Measurements from ENCODE around the gene ITFG1. TPM values are rescaled to one million over a fixed set of nuclear protein-coding genes. Genes with fewer than 3 reads are reported as not detected.

The ITFG1 gene
- total and polyA plus RNA-seq, 9 of the 15 experiments (the other 6 are each of a cell fraction or from before 2014, with no cell fraction given), result 17.1 to 83.5 (median 35.8) TPM

DNA sequence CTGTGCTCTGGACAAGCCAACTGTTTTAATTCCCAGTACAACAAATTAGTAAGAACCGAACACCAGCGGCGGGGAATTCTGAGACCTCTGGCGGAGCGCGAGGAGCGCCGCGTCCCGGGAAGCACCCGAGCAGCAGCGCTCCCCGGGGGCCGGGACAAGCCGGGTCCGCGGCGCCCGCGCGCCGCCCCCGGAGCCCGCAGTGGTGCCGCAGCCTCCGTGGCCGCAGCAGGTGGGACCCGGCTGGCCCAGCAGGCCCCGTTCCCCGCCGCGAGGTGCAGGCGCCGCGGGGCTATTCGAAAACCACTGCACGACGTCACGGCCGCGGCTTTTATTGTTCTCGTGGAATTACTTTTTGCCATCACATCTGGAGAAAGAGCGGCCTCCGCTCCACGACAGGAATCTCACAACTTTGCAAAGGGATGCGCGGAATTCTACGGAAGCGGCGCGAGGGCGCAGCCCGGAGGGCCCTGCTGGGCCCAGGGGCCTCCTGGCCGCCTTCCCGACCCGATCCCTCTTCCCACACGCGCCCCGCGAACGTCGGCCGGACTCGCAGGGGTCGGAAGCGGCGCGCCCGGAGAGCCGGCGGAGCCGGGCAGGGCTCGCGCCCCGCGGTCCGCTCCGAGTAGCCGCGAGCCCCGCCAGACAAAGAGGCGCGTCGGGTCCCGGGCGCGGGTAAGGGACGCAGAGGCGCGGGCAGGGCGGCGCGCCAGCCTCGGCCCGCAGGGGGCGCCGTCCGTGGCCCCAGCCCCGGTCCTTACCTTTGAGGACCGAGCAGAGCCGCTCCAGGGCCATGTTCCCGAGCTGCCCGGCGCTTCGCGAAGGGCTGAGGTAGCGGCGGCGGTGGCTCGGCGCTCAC, 317.8 kb downstream of the ITFG1 start (continued):
- TF ChIP-seq RBFOX2 (IDR thresholded peaks at IDR 0.05; ENCODE audit: low read depth, low read length), result peak; percentile 86
- TF ChIP-seq, protein P1, sequence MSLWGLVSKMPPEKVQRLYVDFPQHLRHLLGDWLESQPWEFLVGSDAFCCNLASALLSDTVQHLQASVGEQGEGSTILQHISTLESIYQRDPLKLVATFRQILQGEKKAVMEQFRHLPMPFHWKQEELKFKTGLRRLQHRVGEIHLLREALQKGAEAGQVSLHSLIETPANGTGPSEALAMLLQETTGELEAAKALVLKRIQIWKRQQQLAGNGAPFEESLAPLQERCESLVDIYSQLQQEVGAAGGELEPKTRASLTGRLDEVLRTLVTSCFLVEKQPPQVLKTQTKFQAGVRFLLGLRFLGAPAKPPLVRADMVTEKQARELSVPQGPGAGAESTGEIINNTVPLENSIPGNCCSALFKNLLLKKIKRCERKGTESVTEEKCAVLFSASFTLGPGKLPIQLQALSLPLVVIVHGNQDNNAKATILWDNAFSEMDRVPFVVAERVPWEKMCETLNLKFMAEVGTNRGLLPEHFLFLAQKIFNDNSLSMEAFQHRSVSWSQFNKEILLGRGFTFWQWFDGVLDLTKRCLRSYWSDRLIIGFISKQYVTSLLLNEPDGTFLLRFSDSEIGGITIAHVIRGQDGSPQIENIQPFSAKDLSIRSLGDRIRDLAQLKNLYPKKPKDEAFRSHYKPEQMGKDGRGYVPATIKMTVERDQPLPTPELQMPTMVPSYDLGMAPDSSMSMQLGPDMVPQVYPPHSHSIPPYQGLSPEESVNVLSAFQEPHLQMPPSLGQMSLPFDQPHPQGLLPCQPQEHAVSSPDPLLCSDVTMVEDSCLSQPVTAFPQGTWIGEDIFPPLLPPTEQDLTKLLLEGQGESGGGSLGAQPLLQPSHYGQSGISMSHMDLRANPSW (CRISPR knock-in tag; IDR thresholded peaks at IDR 0.05), result 0 out of 2 replicates have a peak, but pooled peaks have one; percentile 33

DNA sequence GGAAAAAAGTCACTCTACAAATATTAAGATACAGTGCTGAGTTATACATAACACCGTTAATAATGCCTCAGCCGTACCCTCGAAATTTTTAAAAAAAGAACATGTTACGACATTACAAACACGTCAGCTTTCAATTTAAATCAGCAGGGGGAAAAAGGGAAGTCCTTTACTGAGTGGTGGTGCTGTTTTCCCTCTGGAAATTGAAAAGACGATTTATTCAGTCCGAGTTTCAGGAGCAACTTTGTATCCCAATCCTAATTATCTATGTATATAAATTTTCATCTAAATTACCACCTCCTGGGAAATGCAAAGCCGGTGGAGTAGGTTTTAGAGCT, 318.4 kb downstream of the ITFG1 start:
- H3K4me2 ChIP-seq (ENCODE audit: insufficient read depth, low read length), result peak overlapping the region; percentile 86
- no peak for DNase-seq (ENCODE audit: extremely low read depth in 1 of 4, low spot score in 3 of 4)
- no peak for ATAC-seq
- FAIRE-seq, result no peak
- H2AFZ ChIP-seq (ENCODE audit: low read depth, low read length), result peak overlapping the region; percentile 87
- intact Hi-C loops (cut with micrococcal nuclease) (loop anchor here (1.0 to 5.0 kb wide), 3 partner anchors 320 to 1014 kb away; partner anchors contain the start of genes ITFG1 and PHKB), in situ Hi-C loops (cut with MboI) (no loop called here)
- BruUV-seq (replicated peaks), result no TSS peak
- ChIA-PET CTCF (ENCODE audit: low intra/inter-chr PET ratio) (interaction anchor here (1.8 to 2.0 kb wide), 2 partner anchors 20 to 1014 kb away, joined by 4 to 6 read pairs; no protein-coding TSS in a partner anchor), POLR2A (interaction anchor here (0.6 kb wide), 1 partner anchor 38 kb away, joined by 3 read pairs; no protein-coding TSS in a partner anchor)
- peak overlapping the region; percentile 71 to 98 for H3K9ac ChIP-seq (ENCODE audit: insufficient read depth in 1 of 2, low read depth in 2 of 2, low read length in 2 of 2)
- peaks cover 12 to 21% of the 10 kb centered on the region in 2 experiments; a peak in 4 of 5 replicates for H3K4me1 ChIP-seq (replicated peaks in 1 of 2; ENCODE audit: control insufficient read depth in 2 of 2, insufficient read depth in 2 of 2, low read length in 2 of 2)
- peaks cover 5% of the 10 kb centered on the region for H4K20me1 ChIP-seq (replicated peaks; ENCODE audit: control insufficient read depth, insufficient read depth, low read length)
- no peaks in the 10 kb centered on the region for H3K9me1 ChIP-seq (ENCODE audit: control insufficient read depth, insufficient read depth, low read length)
- 0 out of 2 replicates have a peak, but pooled peaks cover 2% of the 10 kb centered on the region for H3K9me3 ChIP-seq (replicated peaks; ENCODE audit: control insufficient read depth, insufficient read depth, low read depth, low read length)
- H3K36me3 ChIP-seq (ENCODE audit: control insufficient read depth, insufficient read depth, low read length), result peaks cover 8% of the 10 kb centered on the region; the same call in 1 of the 3 replicates
- under 1% methylated on average over 8 of the region's 8 CpGs for WGBS (ENCODE audit: insufficient coverage, low coverage, missing lambda C conversion rate)
- H3K27me3 ChIP-seq (ENCODE audit: control insufficient read depth in 2 of 2, insufficient read depth in 2 of 2, low read length in 2 of 2), result no peaks in the 10 kb centered on the region
- peaks cover 60% of the 10 kb centered on the region for H3K79me2 ChIP-seq (ENCODE audit: control insufficient read depth, insufficient read depth, low read length)
- peak overlapping the region; percentile 81; the same call in 2 of the 3 replicates for H3K27ac ChIP-seq (ENCODE audit: extremely low read depth, low read depth, low read length)
- peak overlapping the region; percentile 64 for H3K4me3 ChIP-seq
- TF ChIP-seq SPI1 (IDR thresholded peaks at IDR 0.05; ENCODE audit: borderline replicate concordance, low read depth, low read length) (peak; percentile 91), RNF2 (IDR thresholded peaks at IDR 0.05) (no peak), CTCF (IDR thresholded peaks at IDR 0.05 in 2 of 3, conservative IDR thresholded peaks at IDR 0.05 in 1 of 3; ENCODE audit: insufficient read depth in 2 of 3, low read depth in 1 of 3, low read length in 3 of 3) (no peak), ZNF3 (CRISPR knock-in tag; IDR thresholded peaks at IDR 0.05) (no peak)
